MCF 10A (cell line): ENCODE measurements around the gene SLIT3. TPM values are rescaled to one million over a fixed set of nuclear protein-coding genes. Genes with fewer than 3 reads are reported as not detected.

ENCODE experiments used
- BruUV-seq: library from RNA; stranded (reverse); fragments of 400-500 nt; replicated peaks from 2 replicates; lab custom pipeline; 2021; lab: Mats Ljungman, UMichigan
- CTCF ChIA-PET: fragments of 300-600 bp; sonication (Branson Sonifier 250); formaldehyde crosslinking; extraction: SDS; loops from one replicate; lab custom pipeline; 2021; ENCODE audit warnings: antibody characterized with exemption, inconsistent platforms; lab: Yijun Ruan, JAX
- POLR2A ChIA-PET: fragments of 300-600, 350-650 bp; sonication (Branson Sonifier 250); formaldehyde crosslinking; extraction: SDS; loops from one replicate; lab custom pipeline; 2020; ENCODE audit warnings: antibody characterized with exemption, inconsistent platforms; lab: Yijun Ruan, JAX
- DNase-seq: peaks from one replicate; pipeline ENCODE4 v3.0.0-alpha.2; 2018; ENCODE audit not compliant: unreplicated experiment
- H3K27ac Mint-ChIP-seq: one replicate; pipeline ENCODE4 v1.8.0; 2022; ENCODE audit warnings: mild to moderate bottlenecking, low read depth, mixed read lengths; ENCODE audit not compliant: unreplicated experiment
- H3K27me3 Mint-ChIP-seq: one replicate; pipeline ENCODE4 v1.8.0; 2022; ENCODE audit warnings: mixed read lengths; ENCODE audit not compliant: insufficient read depth, unreplicated experiment
- H3K36me3 Mint-ChIP-seq: one replicate; pipeline ENCODE4 v1.8.0; 2022; ENCODE audit warnings: mild to moderate bottlenecking, moderate library complexity, mixed read lengths; ENCODE audit not compliant: insufficient read depth, unreplicated experiment
- H3K4me1 Mint-ChIP-seq: one replicate; pipeline ENCODE4 v1.8.0; 2022; ENCODE audit warnings: mixed read lengths; ENCODE audit not compliant: insufficient read depth, unreplicated experiment
- H3K4me3 Mint-ChIP-seq: one replicate; pipeline ENCODE4 v1.8.0; 2022; ENCODE audit warnings: mild to moderate bottlenecking, moderate library complexity, mixed read lengths; ENCODE audit not compliant: unreplicated experiment
- H3K9me3 Mint-ChIP-seq: one replicate; pipeline ENCODE4 v1.8.0; 2022; ENCODE audit warnings: mixed read lengths; ENCODE audit not compliant: unreplicated experiment
- intact Hi-C: fragments of 100-400 bp; cut with micrococcal nuclease; formaldehyde crosslinking; loops from 2 replicates; pipeline ENCODE4 v1.14.1; 2022
- total RNA-seq: library from RNA; stranded (reverse); gene quantifications from 2 replicates; pipeline ENCODE4 v1.2.3, GENCODE V29; 2022
- TF ChIP-seq, protein P1 (sequence below): fragments of 200-600 bp; IDR thresholded peaks from one replicate; pipeline ENCODE4 v1.8.0; 2022; ENCODE audit warnings: antibody characterized with exemption, mild to moderate bottlenecking; ENCODE audit not compliant: unreplicated experiment

SLIT3 gene
- total RNA-seq, 1 experiment from 2014 or later = 0.89 TPM

DNA sequence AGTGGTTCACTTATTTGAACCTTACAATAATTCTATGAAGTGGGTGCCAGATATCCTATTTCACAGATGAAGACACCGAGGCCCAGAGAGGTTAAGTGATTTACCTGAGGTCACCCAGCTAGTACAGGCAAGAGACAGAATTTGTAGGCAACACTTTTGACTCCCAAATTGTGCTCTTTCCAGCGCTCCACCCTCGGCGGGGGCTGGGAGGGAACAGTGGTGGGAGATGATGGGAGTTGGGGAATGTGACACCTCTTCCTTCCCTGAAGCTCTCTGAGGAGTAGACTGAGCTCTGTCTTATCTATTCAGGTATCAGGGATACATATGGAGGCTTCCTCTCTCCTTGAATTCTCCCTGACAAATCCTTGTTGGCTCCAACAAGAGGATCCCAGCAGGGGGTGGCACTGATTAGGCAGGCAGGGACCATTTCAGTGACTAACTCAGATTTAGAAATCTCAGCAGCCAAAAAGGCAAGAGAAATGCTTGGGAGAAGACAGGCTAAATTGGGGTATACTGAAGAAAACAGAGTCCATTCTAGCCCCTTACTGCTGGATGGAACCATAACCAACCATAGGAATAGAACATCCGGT is 626.0 kb downstream of the SLIT3 start:
- H3K4me3 Mint-ChIP-seq = no peak overlapping the region
- no peaks in the 10 kb centered on the region for H3K27me3 Mint-ChIP-seq
- BruUV-seq = no TSS peak
- no peaks in the 10 kb centered on the region for H3K9me3 Mint-ChIP-seq
- TF ChIP-seq, protein P1, sequence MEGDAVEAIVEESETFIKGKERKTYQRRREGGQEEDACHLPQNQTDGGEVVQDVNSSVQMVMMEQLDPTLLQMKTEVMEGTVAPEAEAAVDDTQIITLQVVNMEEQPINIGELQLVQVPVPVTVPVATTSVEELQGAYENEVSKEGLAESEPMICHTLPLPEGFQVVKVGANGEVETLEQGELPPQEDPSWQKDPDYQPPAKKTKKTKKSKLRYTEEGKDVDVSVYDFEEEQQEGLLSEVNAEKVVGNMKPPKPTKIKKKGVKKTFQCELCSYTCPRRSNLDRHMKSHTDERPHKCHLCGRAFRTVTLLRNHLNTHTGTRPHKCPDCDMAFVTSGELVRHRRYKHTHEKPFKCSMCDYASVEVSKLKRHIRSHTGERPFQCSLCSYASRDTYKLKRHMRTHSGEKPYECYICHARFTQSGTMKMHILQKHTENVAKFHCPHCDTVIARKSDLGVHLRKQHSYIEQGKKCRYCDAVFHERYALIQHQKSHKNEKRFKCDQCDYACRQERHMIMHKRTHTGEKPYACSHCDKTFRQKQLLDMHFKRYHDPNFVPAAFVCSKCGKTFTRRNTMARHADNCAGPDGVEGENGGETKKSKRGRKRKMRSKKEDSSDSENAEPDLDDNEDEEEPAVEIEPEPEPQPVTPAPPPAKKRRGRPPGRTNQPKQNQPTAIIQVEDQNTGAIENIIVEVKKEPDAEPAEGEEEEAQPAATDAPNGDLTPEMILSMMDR = no peak
- no peaks in the 10 kb centered on the region for H3K36me3 Mint-ChIP-seq
- no peak overlapping the region for H3K27ac Mint-ChIP-seq
- POLR2A ChIA-PET = interaction anchor here (1.2 kb wide), 1 partner anchor 28 kb away, joined by 3 read pairs; no protein-coding TSS in a partner anchor
- intact Hi-C loops = loop anchor here (5.0 to 10.0 kb wide), 3 partner anchors 188 to 1310 kb away; partner anchors contain the start of genes INSYN2B and RARS1
- H3K4me1 Mint-ChIP-seq = no peaks in the 10 kb centered on the region
- CTCF ChIA-PET = interaction anchor here (0.7 to 1.2 kb wide), 6 partner anchors 27 to 1422 kb away, joined by 3 to 5 read pairs (median 3); partner anchors contain the start of gene INSYN2B
- DNase-seq = no peak

DNA sequence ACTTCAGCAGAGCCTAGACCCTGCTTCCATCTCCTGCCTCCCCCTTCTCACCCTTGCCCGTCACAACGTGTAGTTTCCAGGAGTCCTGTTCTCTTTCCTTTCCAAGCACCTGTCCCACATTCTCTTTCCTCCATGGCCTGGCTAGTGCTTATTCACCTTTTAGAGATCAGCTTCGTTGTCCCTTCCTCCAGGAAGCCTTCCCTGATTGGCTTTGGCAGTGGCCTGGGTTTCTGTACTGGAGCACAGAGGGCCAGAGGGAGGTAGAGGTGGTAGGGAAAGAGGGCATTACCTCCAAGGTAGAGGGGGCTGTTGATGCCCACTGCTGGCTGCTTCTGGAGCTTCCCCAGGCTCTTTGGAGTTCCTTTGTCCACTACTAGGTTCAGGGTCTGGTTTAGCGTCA is 628.1 kb downstream of the SLIT3 start:
- intact Hi-C loops = loop anchor here (5.0 to 10.0 kb wide), 2 partner anchors 186 to 1312 kb away; partner anchors contain the start of genes INSYN2B and RARS1
- BruUV-seq = no TSS peak
- no peak overlapping the region for H3K27ac Mint-ChIP-seq
- no peaks in the 10 kb centered on the region for H3K27me3 Mint-ChIP-seq
- TF ChIP-seq, protein P1 = no peak
- no peaks in the 10 kb centered on the region for H3K4me1 Mint-ChIP-seq
- H3K4me3 Mint-ChIP-seq = no peak overlapping the region
- POLR2A ChIA-PET = no interaction called here
- no peak for DNase-seq
- no peaks in the 10 kb centered on the region for H3K36me3 Mint-ChIP-seq
- no peaks in the 10 kb centered on the region for H3K9me3 Mint-ChIP-seq
- CTCF ChIA-PET = interaction anchor here (1.2 kb wide), 1 partner anchor 9 kb away, joined by 3 read pairs; no protein-coding TSS in a partner anchor

DNA sequence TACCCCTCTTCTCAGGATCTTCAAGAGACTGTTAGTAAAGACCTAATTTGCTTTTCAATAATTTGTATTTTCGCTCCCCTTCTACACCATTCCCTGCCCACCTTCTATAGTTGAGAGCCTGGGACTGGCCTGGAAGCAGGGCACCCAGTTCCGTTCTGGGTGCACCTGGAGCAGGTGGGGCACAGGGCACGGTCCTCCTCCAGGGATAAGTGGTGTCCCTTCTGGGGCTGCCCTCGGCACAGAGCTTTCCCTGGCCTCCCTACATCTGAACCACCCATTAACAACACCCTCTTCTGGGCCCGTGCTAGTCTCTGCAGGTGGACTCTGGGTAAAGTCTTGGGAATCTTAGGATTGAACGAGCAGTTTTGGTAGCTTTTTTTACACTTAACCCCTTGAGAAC is 628.9 kb downstream of the SLIT3 start:
- Mint-ChIP-seq H3K36me3 (no peaks in the 10 kb centered on the region), H3K4me3 (no peak overlapping the region), H3K27ac (no peak overlapping the region), H3K9me3 (no peaks in the 10 kb centered on the region), H3K4me1 (no peaks in the 10 kb centered on the region), H3K27me3 (no peaks in the 10 kb centered on the region)
- BruUV-seq = no TSS peak
- ChIA-PET CTCF (interaction anchor here (1.2 to 1.3 kb wide), 2 partner anchors 9 to 315 kb away, joined by 3 read pairs; no protein-coding TSS in a partner anchor), POLR2A (no interaction called here)
- DNase-seq = no peak
- TF ChIP-seq, protein P1 = no peak
- intact Hi-C loops = loop anchor here (5.0 to 10.0 kb wide), 2 partner anchors 185 to 1313 kb away; partner anchors contain the start of genes INSYN2B and RARS1

DNA sequence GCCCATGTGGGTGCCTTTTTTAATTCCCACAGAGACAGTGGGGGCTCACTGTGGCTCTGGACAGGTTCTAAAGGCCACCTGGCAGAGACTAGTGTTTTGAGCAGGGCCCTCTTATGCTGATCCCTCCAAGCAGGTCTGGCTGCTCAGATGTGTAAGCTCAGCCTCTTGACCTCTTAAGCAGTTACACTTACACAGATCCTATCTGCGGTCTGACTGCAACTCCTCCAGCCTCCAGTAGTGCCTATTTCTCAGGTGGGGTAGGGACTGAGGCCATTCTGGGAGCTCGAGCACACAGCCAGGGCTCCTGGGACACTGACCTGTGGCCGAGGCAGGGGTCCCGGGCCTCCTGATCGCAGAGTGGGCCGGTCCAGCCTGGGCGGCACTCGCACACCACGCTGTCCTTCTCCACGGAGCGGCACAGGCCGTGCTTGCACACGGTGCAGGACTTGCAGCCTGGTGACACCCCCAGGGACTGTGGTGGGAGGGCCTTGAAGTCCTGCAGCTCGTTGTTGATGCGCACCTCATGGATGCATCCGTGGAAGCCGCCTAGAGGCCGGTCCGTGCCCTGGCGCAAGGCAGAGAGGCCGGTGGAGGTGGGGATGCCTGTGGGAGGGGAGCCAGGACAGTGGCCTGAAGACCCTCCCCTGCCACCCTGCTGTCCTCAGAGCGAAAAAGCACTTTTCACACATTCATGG is 629.9 kb downstream of the SLIT3 start:
- H3K4me3 Mint-ChIP-seq = no peak overlapping the region
- no peak for DNase-seq
- no peaks in the 10 kb centered on the region for H3K36me3 Mint-ChIP-seq
- H3K4me1 Mint-ChIP-seq = no peaks in the 10 kb centered on the region
- ChIA-PET POLR2A (no interaction called here), CTCF (interaction anchor here (0.6 to 1.6 kb wide), 6 partner anchors 9 to 913 kb away, joined by 3 to 5 read pairs (median 3); partner anchors contain the start of gene SPDL1)
- no TSS peak for BruUV-seq
- H3K9me3 Mint-ChIP-seq = no peaks in the 10 kb centered on the region
- H3K27me3 Mint-ChIP-seq = no peaks in the 10 kb centered on the region
- H3K27ac Mint-ChIP-seq = no peak overlapping the region
- intact Hi-C loops = loop anchor here (5.0 to 10.0 kb wide), 2 partner anchors 184 to 1314 kb away; partner anchors contain the start of genes INSYN2B and RARS1
- TF ChIP-seq, protein P1 = no peak
